Astrocyte (in vitro differentiated cells and primary cell): ENCODE measurements around the gene TIAM2.

ENCODE experiments used
- CTCF ChIP-seq: IDR thresholded peaks from 2 replicates; pipeline ENCODE4 v1.5.1; 2011; ENCODE audit warnings: low read depth, mild to moderate bottlenecking, inconsistent platforms, low read length, moderate library complexity; ENCODE audit not compliant: insufficient read depth
- EZH2 ChIP-seq: IDR thresholded peaks from 2 replicates; pipeline ENCODE4 v1.6.1; 2012; ENCODE audit warnings: mild to moderate bottlenecking, low read length, inconsistent platforms; ENCODE audit not compliant: insufficient read depth

- TF ChIP-seq CTCF (no peak), EZH2 (no peak)
These were observed 121.4 kb downstream of the TIAM2 start for GRCh38 chr6:155116571-155116910.
